H1 (cell line): ENCODE data around the gene ZHX3. TPM values are rescaled to one million over a fixed set of nuclear protein-coding genes. Genes with fewer than 3 reads are reported as not detected.

ENCODE experiments used
- CHD2 ChIP-seq: IDR thresholded peaks from 2 replicates; pipeline ENCODE4 v1.6.1; 2012; ENCODE audit warnings: low read length, improper control_type of control experiment
- MAFK ChIP-seq: IDR thresholded peaks from 2 replicates; pipeline ENCODE4 v1.6.1; 2012; ENCODE audit warnings: low read depth, mild to moderate bottlenecking, improper control_type of control experiment, low read length
- NANOG ChIP-seq: IDR thresholded peaks from 2 replicates; pipeline ENCODE4 v1.6.1; 2011; ENCODE audit warnings: low read length, low read depth, mild to moderate bottlenecking, inconsistent platforms; ENCODE audit not compliant: insufficient read depth, poor library complexity, severe bottlenecking
- NRF1 ChIP-seq: IDR thresholded peaks from 2 replicates; pipeline ENCODE4 v1.6.1; 2011; ENCODE audit warnings: mild to moderate bottlenecking, low read depth, low read length, improper control_type of control experiment
- RAD21 ChIP-seq, 2 experiments: IDR thresholded peaks in 1 of 2; conservative IDR thresholded peaks in 1 of 2; 2 replicates each; pipeline ENCODE4 v1.6.1; 2011; ENCODE audit warnings: low read depth in 2 of 2, low read length in 2 of 2, improper control_type of control experiment in 1 of 2, inconsistent platforms in 1 of 2, mild to moderate bottlenecking in 1 of 2, moderate library complexity in 1 of 2
- polyA plus RNA-seq, 7 experiments: library from polyadenylated mRNA; depleted of rRNA in 3 of 7; stranded (reverse) in 5 of 7; unstranded in 2 of 7; fragments of >200 nt in 5 of 7; fragments of 200-250 nt in 2 of 7; gene quantifications; 1 replicate in 5 of 7; 2 replicates in 1 of 7; 4 replicates in 1 of 7; pipeline versions ENCODE4 v1.2.1 to v1.2.3, GENCODE V29; 2011 to 2013; ENCODE audit warnings: missing spikeins in 2 of 7, mixed read lengths in 2 of 7
- total RNA-seq: library from RNA; stranded (reverse); fragmentation: NEBNext Ultra II Directional; extraction: Animal tissue kit (Norgen Biotek cat#: 25700); gene quantifications from 2 replicates; pipeline ENCODE4 v1.2.1, GENCODE V29; 2021

Gene ZHX3
- total and polyA plus RNA-seq, 2 of the 8 experiments (the other 6 are each of a cell fraction or from before 2014, with no cell fraction given), result 1.00 to 7.8 TPM

GRCh38 chr20:41358717-41359116 is 41.2 kb upstream of the ZHX3 start (continued):
- TF ChIP-seq MAFK, result no peak
- TF ChIP-seq CHD2, result no peak
- TF ChIP-seq NRF1, result no peak
- no peak for TF ChIP-seq RAD21 (IDR thresholded peaks at IDR 0.05 in 1 of 2, conservative IDR thresholded peaks at IDR 0.05 in 1 of 2; ENCODE audit: low read depth in 2 of 2, low read length in 2 of 2)
- no peak for TF ChIP-seq NANOG
- TF ChIP-seq, all 59 proteins: peak for 0
